Stimulated activated CD4-positive, alpha-beta T cell treated with anti-CD3 and anti-CD28 coated beads, Interleukin-4, amount 100 ng/mL, for 1 hour (primary cell): ENCODE data around the gene ZNF81.
A peak's percentile ranks its signal among the peaks of the same experiment; 100 is the strongest.
"Not testable (repeated sequence)": the region's sequence is repeated elsewhere in the genome, so short reads cannot be mapped to it uniquely, and the experiment has no call there.

Experiments
- DNase-seq: peaks from one replicate; pipeline ENCODE4 v3.0.0-alpha.2; 2020

The ZNF81 gene

DNA sequence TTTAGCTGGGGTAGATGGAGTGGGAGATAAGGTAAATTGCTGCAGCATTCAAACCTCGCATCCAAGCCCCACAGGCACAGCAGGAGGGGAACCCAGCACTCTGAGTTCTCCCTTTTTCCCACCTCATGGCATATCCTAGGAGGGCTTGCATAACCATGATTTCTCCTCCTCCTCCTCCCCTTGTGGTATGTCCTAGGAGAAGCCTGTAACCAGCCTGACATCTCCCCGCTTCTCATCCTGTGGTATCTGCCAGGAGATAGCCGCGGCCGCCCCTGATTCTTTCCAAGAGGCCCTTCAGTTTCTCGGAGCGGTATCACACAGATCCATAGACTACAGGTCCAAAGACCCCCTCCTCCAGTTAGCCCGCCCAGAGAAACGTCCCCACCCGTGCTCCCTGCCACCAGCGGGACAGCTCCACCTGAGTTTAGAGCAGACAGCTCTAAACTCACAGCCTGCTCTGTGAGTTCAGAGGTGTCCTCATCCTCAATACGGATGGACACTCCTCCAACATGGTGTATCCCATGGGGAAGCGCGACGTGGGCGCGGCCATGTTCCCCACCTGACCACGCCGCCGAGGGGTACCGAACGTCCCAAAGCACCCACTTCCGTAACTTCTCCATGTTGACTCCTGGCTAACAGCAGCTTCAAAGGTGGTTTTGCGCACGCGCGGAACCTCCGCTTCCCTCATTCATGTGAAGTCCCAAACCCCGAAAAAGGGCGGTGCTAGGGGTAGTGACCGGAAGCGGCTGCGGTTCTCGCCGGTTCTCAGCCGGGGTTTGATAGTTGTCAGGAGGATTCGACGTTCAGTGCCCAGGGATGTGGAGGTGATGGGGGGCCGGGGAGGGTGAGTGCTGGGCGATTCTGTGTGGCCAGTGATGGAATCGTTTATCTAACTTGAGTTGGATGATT is at the start of gene ZNF81:
Gene ZNF81 (plus strand): TSS at position 739 of the 909 bp plus-strand sequence. CDS start 9,366 bp downstream, outside the sequence.
- DNase-seq = peak; percentile 88

DNA sequence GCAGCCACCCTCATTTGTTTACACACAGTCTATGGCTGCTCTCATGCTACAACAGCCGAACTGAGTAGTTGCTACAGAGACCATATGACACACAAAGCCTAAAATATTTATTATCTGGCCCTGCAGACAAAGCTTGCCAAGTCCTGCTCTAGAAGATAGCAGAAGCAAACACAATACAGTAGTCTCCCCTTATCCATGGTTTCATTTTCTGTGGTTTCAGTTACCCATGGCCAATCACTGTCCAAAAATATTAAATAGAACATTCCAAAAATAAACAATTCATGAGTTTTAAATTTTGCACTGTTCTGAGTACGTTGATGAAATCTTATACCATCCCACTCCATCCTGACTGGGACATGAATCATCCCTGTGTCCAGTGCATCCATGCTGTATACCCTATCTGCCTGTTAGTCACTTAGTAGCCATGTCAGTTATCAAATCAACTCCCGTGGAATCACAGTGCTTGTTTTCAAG is 40.2 kb upstream of the ZNF81 start:
- no peak for DNase-seq

DNA sequence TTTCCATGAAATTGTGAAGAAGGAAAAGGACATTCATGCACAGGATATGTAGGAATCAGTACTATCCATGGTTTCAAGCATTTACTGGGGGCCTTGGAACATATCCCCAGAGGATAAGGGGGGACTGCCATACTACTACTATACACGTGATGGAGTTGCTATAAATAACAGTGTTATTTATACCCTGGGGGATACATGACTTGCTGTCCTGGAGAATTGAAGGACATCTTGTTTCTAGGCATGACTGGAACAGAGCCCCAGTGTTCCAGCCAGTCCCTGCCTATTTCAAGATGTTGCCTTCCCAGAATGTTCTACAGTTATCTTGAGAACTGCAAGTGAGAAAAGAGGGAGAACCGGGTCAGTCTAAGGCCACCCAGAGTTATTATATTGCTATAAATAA is 39.6 kb upstream of the ZNF81 start:
- DNase-seq = no peak

- no peak for DNase-seq
Measured at GRCh38 chrX:47798861-47799260, 37.8 kb upstream of the ZNF81 start.

GRCh38 chrX:47802589-47802988 is 34.1 kb upstream of the ZNF81 start:
- DNase-seq = no peak

DNA sequence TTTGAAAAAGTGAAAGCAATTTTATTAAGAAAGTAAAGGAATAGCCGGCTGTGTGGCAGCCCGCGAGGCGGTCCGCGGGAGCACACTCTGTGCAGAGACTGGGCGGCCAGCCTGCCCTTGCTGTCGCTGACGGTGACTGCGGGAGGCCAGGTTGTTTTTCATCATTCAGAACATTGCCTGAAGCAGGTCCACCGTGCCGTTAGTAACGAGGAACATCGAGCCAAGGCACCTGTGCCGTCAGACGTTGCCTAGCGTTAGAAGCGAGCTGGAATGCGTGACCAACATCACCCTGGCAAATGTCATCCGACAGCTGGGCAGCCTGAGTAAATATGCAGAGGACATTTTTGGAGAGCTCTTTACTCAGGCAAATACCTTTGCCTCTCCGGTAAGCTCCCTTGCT is 33.6 kb upstream of the ZNF81 start:
- DNase-seq = not testable (repeated sequence)

DNA sequence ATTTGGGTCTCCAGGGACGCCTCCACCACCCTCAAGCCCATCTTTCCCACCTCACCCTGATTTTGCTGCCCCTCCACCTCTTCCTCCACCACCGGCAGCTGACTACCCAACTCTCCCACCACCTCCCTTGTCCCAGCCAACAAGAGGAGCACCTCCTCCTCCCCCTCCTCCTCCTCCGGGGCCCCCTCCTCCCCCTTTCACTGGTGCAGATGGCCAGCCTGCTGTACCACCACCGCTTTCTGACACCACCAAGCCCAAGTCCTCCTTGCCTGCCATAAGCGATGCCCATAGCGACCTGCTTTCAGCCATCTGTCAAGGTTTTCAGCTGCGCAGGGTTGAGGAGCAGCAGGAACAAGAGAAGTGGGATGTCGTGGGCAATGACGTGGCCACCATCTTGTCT is 32.4 kb upstream of the ZNF81 start:
- no peak for DNase-seq

DNA sequence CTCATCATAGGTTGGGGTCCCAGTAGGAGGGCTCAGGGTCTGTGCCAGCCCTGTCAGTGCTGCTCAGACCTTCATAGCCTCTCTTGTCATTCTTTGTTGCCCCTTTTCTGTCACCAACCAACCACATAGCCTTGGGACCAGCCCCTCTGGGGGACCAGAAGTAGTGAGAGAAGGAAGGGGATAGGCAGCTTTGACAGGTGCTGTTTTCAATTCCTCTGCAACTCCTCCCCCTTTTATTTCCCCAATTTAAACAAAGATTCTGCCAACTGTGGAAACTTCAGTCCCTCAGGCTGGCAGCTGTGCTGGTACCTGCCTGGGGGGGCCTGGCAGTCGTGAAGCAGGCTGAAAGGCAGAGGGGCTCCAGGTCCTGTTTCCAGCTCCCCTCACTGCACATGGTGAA is 30.9 kb upstream of the ZNF81 start:
- DNase-seq = not testable (repeated sequence)

- not testable (repeated sequence) for DNase-seq
Measured at GRCh38 chrX:47806415-47807271, 30.1 kb upstream of the ZNF81 start.

- not testable (repeated sequence) for DNase-seq
Measured at GRCh38 chrX:47807272-47807538, 29.5 kb upstream of the ZNF81 start.

- no peak for DNase-seq
Measured at GRCh38 chrX:47807548-47807947, 29.2 kb upstream of the ZNF81 start.

- no peak for DNase-seq
Measured at GRCh38 chrX:47808904-47809788, 27.6 kb upstream of the ZNF81 start.

DNA sequence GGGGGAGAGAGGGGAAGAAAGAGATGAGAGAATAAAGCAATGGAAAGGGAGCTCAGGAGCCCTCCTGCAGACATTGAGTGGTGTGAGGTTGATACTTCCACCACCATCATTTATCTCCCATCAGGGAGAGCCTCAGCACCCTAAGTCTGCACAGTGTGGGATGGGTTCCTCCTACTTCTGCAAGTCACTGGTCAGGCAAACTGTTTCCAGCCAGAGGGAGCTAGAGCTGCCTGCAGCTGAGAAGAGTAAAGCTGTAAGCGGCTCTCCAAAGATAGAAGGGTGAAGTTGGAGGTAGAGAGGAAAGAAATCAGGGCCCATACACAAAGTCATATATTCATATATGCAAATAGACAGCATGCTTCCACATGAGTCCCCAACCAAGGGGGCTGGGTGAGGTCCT is 21.9 kb upstream of the ZNF81 start:
- DNase-seq = no peak

- DNase-seq = no peak
Measured at GRCh38 chrX:47815901-47816845, 20.5 kb upstream of the ZNF81 start.

DNA sequence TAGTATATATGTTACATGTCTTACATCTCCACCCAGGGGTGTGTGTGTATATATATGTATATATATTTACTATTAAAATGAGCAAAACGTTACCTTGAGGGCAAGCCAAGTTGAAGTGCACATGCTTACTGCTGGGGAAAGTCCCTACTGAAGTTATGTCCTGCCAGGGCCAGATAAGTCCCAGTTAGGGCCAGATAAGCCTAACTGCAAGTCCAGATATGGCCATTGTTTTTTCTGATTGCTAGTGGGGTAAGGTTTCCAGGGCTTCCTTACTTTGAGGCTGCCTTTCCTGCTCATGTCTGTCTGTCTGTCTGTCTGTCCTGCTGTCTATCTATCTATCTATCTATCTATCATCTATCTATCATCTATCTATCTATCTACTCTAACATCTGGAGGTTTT is 19.3 kb upstream of the ZNF81 start:
- DNase-seq = no peak

DNA sequence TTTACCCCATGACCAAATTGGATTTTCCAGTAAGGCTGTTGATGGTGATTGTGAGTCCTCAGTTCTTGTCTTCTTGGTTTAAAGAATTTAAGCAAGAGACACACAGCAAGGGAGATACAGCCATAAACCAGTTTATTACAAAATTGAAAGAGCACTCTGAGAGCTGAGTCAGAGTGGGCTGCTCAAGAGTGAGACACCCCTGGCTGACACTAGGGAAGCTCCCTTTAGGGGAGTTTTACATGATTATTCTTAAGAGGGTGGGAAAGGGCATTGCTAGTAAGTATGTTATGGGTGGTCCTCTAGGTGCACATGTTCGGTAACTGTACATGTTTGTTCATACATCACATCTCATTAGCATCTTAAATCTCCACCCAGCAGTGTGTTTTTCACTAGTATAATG is 18.8 kb upstream of the ZNF81 start:
- DNase-seq = no peak

GRCh38 chrX:47828984-47829383 is 7.7 kb upstream of the ZNF81 start:
- DNase-seq = no peak

GRCh38 chrX:47831788-47832187 is 4.9 kb upstream of the ZNF81 start:
- peak; percentile 46 for DNase-seq

DNA sequence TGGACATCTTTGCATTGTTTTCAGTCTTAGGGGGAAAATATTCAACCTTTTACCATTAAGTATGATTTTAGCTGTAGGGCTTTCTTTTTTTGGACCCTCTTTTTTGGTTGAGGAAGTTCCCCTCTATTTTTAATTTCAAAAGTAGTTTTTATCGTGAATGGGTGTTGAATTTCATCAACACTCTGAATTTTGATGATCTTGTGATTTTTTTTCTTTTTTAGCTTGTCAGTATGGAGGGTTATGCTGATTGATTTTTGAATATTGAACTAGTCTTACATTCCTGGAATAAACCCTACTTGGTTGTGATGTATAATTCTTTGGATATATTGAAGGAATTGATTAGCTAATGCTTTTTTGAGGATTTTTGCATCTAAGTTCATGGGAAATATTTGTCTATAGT is 1.7 kb downstream of the ZNF81 start:
- no peak for DNase-seq

- no peak for DNase-seq
Measured at GRCh38 chrX:47840111-47840510, 3.4 kb downstream of the ZNF81 start.

DNA sequence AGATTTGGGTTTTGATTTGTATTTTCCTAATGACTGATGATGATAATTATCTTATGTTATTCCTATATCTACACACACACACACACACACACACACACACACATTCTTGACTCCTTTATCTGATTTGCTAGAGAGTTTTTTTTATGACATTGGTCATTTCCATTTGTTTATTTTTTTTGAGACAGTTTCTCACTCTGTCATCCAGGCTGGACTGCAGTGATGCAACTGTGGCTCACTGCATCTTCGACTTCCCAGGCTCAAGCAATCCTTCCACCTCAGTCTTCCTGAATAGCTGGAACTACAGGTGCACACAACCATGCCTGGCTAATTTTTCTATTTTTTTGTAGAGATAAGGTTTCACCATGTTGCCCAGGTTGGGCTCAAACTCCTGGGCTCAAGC is 6.7 kb downstream of the ZNF81 start:
- no peak for DNase-seq

DNA sequence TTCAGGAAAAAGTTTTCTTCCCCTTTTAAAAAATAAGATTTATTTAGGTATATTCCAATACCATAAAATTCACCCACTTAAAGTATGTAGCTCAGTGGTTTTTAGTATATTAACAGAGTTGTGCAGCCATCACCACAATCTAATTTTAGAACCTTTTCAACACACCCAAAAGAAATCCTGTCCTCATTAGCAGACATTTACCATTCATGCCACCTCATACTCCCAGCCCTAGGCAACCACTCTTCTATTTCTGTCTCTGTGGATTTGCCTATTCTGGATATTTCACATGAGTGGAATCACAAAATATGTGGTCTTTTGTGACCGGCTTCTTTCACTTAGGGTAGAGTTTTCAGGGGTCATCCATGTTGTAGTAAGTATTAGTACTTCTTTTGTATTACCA is 7.4 kb downstream of the ZNF81 start:
- DNase-seq = no peak
